PC-3 (cell line): ENCODE results near the gene CDC37L1.

Source experiments
- CTCF ChIP-seq: fragments of 300-600 bp; sonication (generic); conservative IDR thresholded peaks from 2 replicates; pipeline ENCODE4 v1.5.1; 2017; ENCODE audit warnings: antibody characterized with exemption, low read depth, mild to moderate bottlenecking, low read length
- EZH2phosphoT487 ChIP-seq: fragments of 300-600 bp; sonication (generic); IDR thresholded peaks from 2 replicates; pipeline ENCODE4 v1.6.1; 2018; ENCODE audit warnings: mild to moderate bottlenecking, antibody characterized with exemption, low read length, borderline replicate concordance

DNA sequence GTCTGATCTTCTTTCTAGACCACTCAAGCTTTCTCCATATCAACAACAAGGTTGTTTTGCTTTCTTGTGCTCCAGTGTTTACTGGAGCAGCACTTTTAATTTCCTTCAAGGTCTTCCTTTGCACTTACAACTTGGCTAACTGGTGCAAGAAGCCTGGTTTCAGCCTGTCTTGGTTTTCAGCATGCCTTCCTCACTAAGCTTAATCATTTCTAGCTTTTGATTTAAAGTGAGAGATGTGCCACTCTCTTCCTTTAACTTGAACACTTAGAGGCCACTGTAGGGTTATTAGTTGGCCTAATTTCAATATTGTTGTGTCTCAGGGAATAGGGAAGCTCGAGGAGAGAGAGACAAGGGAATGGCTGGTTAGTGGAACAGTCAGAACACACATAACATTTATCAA lies 48.2 kb downstream of the CDC37L1 start:
- TF ChIP-seq CTCF = no peak
- TF ChIP-seq EZH2phosphoT487 = no peak
